GM12878 (cell line): ENCODE results near the gene VSX1. TPM values are rescaled to one million over a fixed set of nuclear protein-coding genes. Genes with fewer than 3 reads are reported as not detected.

Experiments used
- ATAC-seq: fragments of 200-7000 bp; cut with Tn5 transposase; 3 replicates; pipeline ENCODE4 v1.9.1; 2020; ENCODE audit warnings: mild to moderate bottlenecking, moderate library complexity
- BruUV-seq: library from RNA; stranded (reverse); fragments of 400-500 nt; replicated peaks from 2 replicates; lab custom pipeline; 2021; lab: Mats Ljungman, UMichigan
- CTCF ChIA-PET: fragments of 300-600 bp; sonication (Branson Sonifier 250); formaldehyde crosslinking; extraction: SDS; loops from one replicate; lab custom pipeline; 2021; ENCODE audit warnings: inconsistent platforms; lab: Yijun Ruan, JAX
- POLR2A ChIA-PET: fragments of 350-600 bp; formaldehyde crosslinking; extraction: SDS; loops from one replicate; lab custom pipeline; 2021; ENCODE audit warnings: inconsistent platforms; lab: Charles Lee
- RAD21 ChIA-PET: fragments of 300-600 bp; sonication (Branson Sonifier 250); formaldehyde crosslinking; loops from one replicate; lab custom pipeline; 2023; ENCODE audit warnings: antibody characterized with exemption; ENCODE audit not compliant: unreplicated experiment; lab: Charles Lee
- SMC1A ChIA-PET: fragments of 300-600 bp; sonication (Branson Sonifier 250); formaldehyde crosslinking; loops from one replicate; lab custom pipeline; 2023; ENCODE audit not compliant: unreplicated experiment, uncharacterized antibody; lab: Charles Lee
- DNase-seq: peaks from one replicate; pipeline ENCODE4 v3.0.0-alpha.2; 2011; ENCODE audit warnings: low read depth, low spot score
- FAIRE-seq: peaks from 3 replicates; lab custom pipeline; 2011; peaks lifted over from hg19 to GRCh38; lab: Jason Lieb, UNC
- H2AFZ ChIP-seq: 2 replicates; pipeline ENCODE4 v1.6.0; 2011; ENCODE audit warnings: low read depth, low read length, control low read depth; ENCODE audit not compliant: control insufficient read depth
- H3K27ac ChIP-seq: 2 replicates; pipeline ENCODE4 v1.5.1; 2011; ENCODE audit warnings: control low read depth; ENCODE audit not compliant: control insufficient read depth, insufficient read depth
- H3K27me3 ChIP-seq, 2 experiments: replicated peaks in 1 of 2; 2 replicates each; pipeline versions ENCODE4 v1.6.0 to v1.6.1; 2011; ENCODE audit warnings: low read length in 1 of 2; ENCODE audit not compliant: control insufficient read depth in 2 of 2, insufficient read depth in 2 of 2
- H3K36me3 ChIP-seq, 2 experiments: 2 replicates each; pipeline ENCODE4 v1.5.1; 2011; ENCODE audit warnings: low read length in 1 of 2; ENCODE audit not compliant: control insufficient read depth in 2 of 2, insufficient read depth in 2 of 2
- H3K4me1 ChIP-seq: 2 replicates; pipeline ENCODE4 v1.6.1; 2011; ENCODE audit warnings: mild to moderate bottlenecking, low read length, moderate library complexity, mixed read lengths; ENCODE audit not compliant: control insufficient read depth, insufficient read depth
- H3K4me2 ChIP-seq: 2 replicates; pipeline ENCODE4 v1.6.0; 2011; ENCODE audit warnings: control low read depth; ENCODE audit not compliant: control insufficient read depth, insufficient read depth
- H3K4me3 ChIP-seq: fragments of 200-600 bp; sonication (generic); 2 replicates; pipeline ENCODE4 v1.5.1; 2016
- H3K79me2 ChIP-seq: 2 replicates; pipeline ENCODE4 v1.6.0; 2011; ENCODE audit warnings: low read length; ENCODE audit not compliant: control insufficient read depth, insufficient read depth
- H3K9ac ChIP-seq: 2 replicates; pipeline ENCODE4 v1.8.0; 2011; ENCODE audit warnings: low read length, control low read depth, mixed read lengths; ENCODE audit not compliant: control insufficient read depth, insufficient read depth
- H3K9me3 ChIP-seq: replicated peaks from 3 replicates; pipeline ENCODE4 v1.5.1; 2011; ENCODE audit warnings: mild to moderate bottlenecking, low read length; ENCODE audit not compliant: control insufficient read depth, insufficient read depth
- H4K20me1 ChIP-seq: 2 replicates; pipeline ENCODE4 v1.6.0; 2011; ENCODE audit not compliant: control insufficient read depth, insufficient read depth
- ATF3 ChIP-seq: IDR thresholded peaks from 2 replicates; pipeline ENCODE4 v1.6.1; 2011; ENCODE audit warnings: low read depth, mild to moderate bottlenecking, low read length, moderate library complexity, borderline replicate concordance; ENCODE audit errors: extremely low read depth
- E2F4 ChIP-seq: IDR thresholded peaks from 2 replicates; pipeline ENCODE4 v1.6.1; 2012; ENCODE audit warnings: low read depth, low read length, improper control_type of control experiment
- ETV6 ChIP-seq, 2 experiments: fragments of 450-650 bp in 1 of 2; IDR thresholded peaks in 1 of 2; conservative IDR thresholded peaks in 1 of 2; 2 replicates each; pipeline ENCODE4 v1.6.1; 2014; ENCODE audit warnings: antibody characterized with exemption in 1 of 2, borderline replicate concordance in 1 of 2, low read depth in 1 of 2, mild to moderate bottlenecking in 1 of 2, moderate library complexity in 1 of 2
- IKZF1 ChIP-seq: fragments of 450-650 bp; conservative IDR thresholded peaks from 2 replicates; pipeline ENCODE4 v1.6.1; 2017; ENCODE audit warnings: antibody characterized with exemption, mild to moderate bottlenecking
- MEF2A ChIP-seq: IDR thresholded peaks from 2 replicates; pipeline ENCODE4 v1.6.1; 2011; ENCODE audit warnings: low read depth, mild to moderate bottlenecking, low read length, moderate library complexity; ENCODE audit not compliant: insufficient read depth
- NBN ChIP-seq: fragments of 450-650 bp; IDR thresholded peaks from 2 replicates; pipeline ENCODE4 v1.6.1; 2016
- NFIC ChIP-seq: IDR thresholded peaks from 2 replicates; pipeline ENCODE4 v1.6.1; 2012; ENCODE audit warnings: low read depth, mild to moderate bottlenecking, inconsistent platforms, low read length, moderate library complexity
- NRF1 ChIP-seq: conservative IDR thresholded peaks from 2 replicates; pipeline ENCODE4 v1.6.1; 2011; ENCODE audit warnings: mild to moderate bottlenecking, low read depth, low read length, improper control_type of control experiment
- POLR2A ChIP-seq: IDR thresholded peaks from 2 replicates; pipeline ENCODE4 v1.6.1; 2011; ENCODE audit warnings: low read depth, mild to moderate bottlenecking, low read length
- POU2F2 ChIP-seq: IDR thresholded peaks from 3 replicates; pipeline ENCODE4 v1.6.1; 2011; ENCODE audit warnings: low read depth, mild to moderate bottlenecking, low read length, borderline replicate concordance
- RCOR1 ChIP-seq: conservative IDR thresholded peaks from 2 replicates; pipeline ENCODE4 v1.6.1; 2012; ENCODE audit warnings: low read depth, low read length, improper control_type of control experiment
- REST ChIP-seq: IDR thresholded peaks from 2 replicates; pipeline ENCODE4 v1.6.1; 2012; ENCODE audit warnings: mild to moderate bottlenecking, low read depth, low read length
- RUNX3 ChIP-seq: IDR thresholded peaks from 2 replicates; pipeline ENCODE4 v1.6.1; 2012; ENCODE audit warnings: low read length, inconsistent platforms
- SMC3 ChIP-seq: IDR thresholded peaks from 2 replicates; pipeline ENCODE4 v1.6.1; 2011; ENCODE audit warnings: low read length, improper control_type of control experiment, borderline replicate concordance
- TCF3 ChIP-seq: IDR thresholded peaks from 2 replicates; pipeline ENCODE4 v1.6.1; 2012; ENCODE audit warnings: low read depth, mild to moderate bottlenecking, low read length, borderline replicate concordance; ENCODE audit not compliant: insufficient read depth
- WGBS: methylation state at CpG from one replicate; pipeline ENCODE4 v1.1.6; 2016; ENCODE audit warnings: low lambda C conversion rate; ENCODE audit not compliant: insufficient replicate concordance, insufficient coverage; ENCODE audit errors: missing lambda C conversion rate; 5-methylcytosine and 5-hydroxymethylcytosine counted together
- in situ Hi-C: fragments of 300-500 bp; cut with MboI; formaldehyde crosslinking; loops from 9 replicates; pipeline ENCODE4 v1.14.3; 2018; ENCODE audit warnings: mixed read lengths
- intact Hi-C: fragments of 100-400 bp; cut with micrococcal nuclease; formaldehyde crosslinking; loops from one replicate; pipeline ENCODE4 v1.14.2; 2022; ENCODE audit not compliant: unreplicated experiment
- polyA plus RNA-seq, 11 experiments: library from polyadenylated mRNA; depleted of rRNA in 4 of 11; unstranded in 6 of 11; stranded (reverse) in 5 of 11; fragments of >200 nt; fragmentation: Nextera tagmentation in 4 of 11; fragmentation: Illumina TruSeq in 1 of 11; extraction: Ambion mirVana in 4 of 11; extraction: Trizol in 1 of 11; gene quantifications; 1 replicate in 1 of 11; 2 replicates in 10 of 11; pipeline versions ENCODE4 v1.2.1 to v1.2.3, GENCODE V29; 2011 to 2016; ENCODE audit warnings: inconsistent platforms in 2 of 11, missing spikeins in 2 of 11, low read depth in 1 of 11
- total RNA-seq, 4 experiments: library from RNA; depleted of rRNA in 3 of 4; stranded (reverse); fragments of >200 nt in 3 of 4; fragmentation: Illumina TruSeq in 1 of 4; extraction: Trizol in 1 of 4; gene quantifications; 2 replicates each; pipeline versions ENCODE4 v1.2.1 to v1.2.3, GENCODE V29; 2013 to 2021

Gene VSX1
- total and polyA plus RNA-seq, 10 of the 15 experiments (the other 5 are each of a cell fraction or from before 2014, with no cell fraction given) = 0.05 TPM; not detected in 9

- Histone ChIP-seq H3K9me3 (no peaks in the 10 kb centered on the region), H4K20me1 (no peaks in the 10 kb centered on the region), H3K4me3 (no peak overlapping the region), H3K27ac (no peak overlapping the region), H3K9ac (no peak overlapping the region), H3K27me3 (no peaks in the 10 kb centered on the region), H3K4me1 (no peaks in the 10 kb centered on the region), H2AFZ (no peak overlapping the region), H3K79me2 (no peaks in the 10 kb centered on the region), H3K36me3 (no peaks in the 10 kb centered on the region), H3K4me2 (no peak overlapping the region)
- intact Hi-C loops = no loop called here
- ChIA-PET POLR2A (no interaction called here), SMC1A (no interaction called here), RAD21 (no interaction called here), CTCF (no interaction called here)
- FAIRE-seq (no peak), DNase-seq (no peak)
- 40% methylated on average over 6 of the region's 6 CpGs for WGBS
- in situ Hi-C loops = no loop called here
- no peak for TF ChIP-seq RCOR1
- no peak for TF ChIP-seq TCF3
- no peak for TF ChIP-seq NRF1
- TF ChIP-seq, all 136 proteins: peak for 0
- ATAC-seq = no peak
- no TSS peak for BruUV-seq
Observed at GRCh38 chr20:25129428-25129827, 47.5 kb upstream of the VSX1 start.

- no peak overlapping the region for H3K4me2 ChIP-seq
- BruUV-seq = no TSS peak
- H2AFZ ChIP-seq = no peak overlapping the region
- in situ Hi-C loops = no loop called here
- no peak overlapping the region for H3K27ac ChIP-seq
- DNase-seq (no peak), FAIRE-seq (no peak), ATAC-seq (no peak)
- CTCF ChIA-PET = no interaction called here
- no peaks in the 10 kb centered on the region for H3K9me3 ChIP-seq
- RAD21 ChIA-PET = no interaction called here
- no peak overlapping the region for H3K9ac ChIP-seq
- SMC1A ChIA-PET = no interaction called here
- POLR2A ChIA-PET = no interaction called here
- H3K27me3 ChIP-seq = peaks cover 0 to 3% of the 10 kb centered on the region in 2 experiments; a peak in 1 of 4 replicates
- no peak overlapping the region for H3K4me3 ChIP-seq
- no peaks in the 10 kb centered on the region for H3K4me1 ChIP-seq
- H3K79me2 ChIP-seq = no peaks in the 10 kb centered on the region
- no peaks in the 10 kb centered on the region for H4K20me1 ChIP-seq
- 44% methylated on average over 5 of the region's 5 CpGs for WGBS
- intact Hi-C loops = no loop called here
- H3K36me3 ChIP-seq = no peaks in the 10 kb centered on the region
- no peak for TF ChIP-seq MEF2A
- no peak for TF ChIP-seq IKZF1
- no peak for TF ChIP-seq POLR2A
- no peak for TF ChIP-seq ETV6 (conservative IDR thresholded peaks at IDR 0.05 in 1 of 2, IDR thresholded peaks at IDR 0.05 in 1 of 2; ENCODE audit: borderline replicate concordance in 1 of 2, low read depth in 1 of 2)
- no peak for TF ChIP-seq SMC3
- no peak for TF ChIP-seq ATF3
- no peak for TF ChIP-seq E2F4
- no peak for TF ChIP-seq POU2F2
- TF ChIP-seq NBN = no peak
- no peak for TF ChIP-seq REST
- no peak for TF ChIP-seq NFIC
- TF ChIP-seq RUNX3 = no peak
Observed at GRCh38 chr20:25128649-25129048, 46.7 kb upstream of the VSX1 start.
